SK-N-SH (cell line): ENCODE results near the gene NEK7. TPM values are rescaled to one million over a fixed set of nuclear protein-coding genes. Genes with fewer than 3 reads are reported as not detected.
A peak's percentile ranks its signal among the peaks of the same experiment; 100 is the strongest.

Experiments used
- CTCF ChIA-PET: fragments of 300-600, 350-600 bp; formaldehyde crosslinking; extraction: SDS; loops from one replicate; lab custom pipeline; 2021; lab: Yijun Ruan, JAX
- POLR2A ChIA-PET: fragments of 350-600 bp; sonication (Branson Sonifier 250); formaldehyde crosslinking; extraction: SDS; loops from one replicate; lab custom pipeline; 2020; ENCODE audit warnings: antibody characterized with exemption, inconsistent platforms; lab: Yijun Ruan, JAX
- DNase-seq: peaks from one replicate; pipeline ENCODE4 v3.0.0; 2012
- H2AFZ ChIP-seq: fragments of 200-600 bp; sonication (generic); 2 replicates; pipeline ENCODE4 v1.8.1; 2016; ENCODE audit warnings: antibody characterized with exemption, mild to moderate bottlenecking, low read depth
- H3F3A ChIP-seq: fragments of 200-600 bp; sonication (generic); replicated peaks from 2 replicates; pipeline ENCODE3; 2016; ENCODE audit warnings: antibody characterized with exemption, mild to moderate bottlenecking; ENCODE audit not compliant: insufficient read depth
- H3K27ac ChIP-seq, 2 experiments: fragments of 200-500 bp in 1 of 2; fragments of 200-600 bp in 1 of 2; sonication (Bioruptor generic) in 1 of 2; sonication (generic), shearing (Covaris generic) in 1 of 2; 2 replicates each; pipeline versions ENCODE4 v1.5.1 to v1.6.1; 2014 to 2016; ENCODE audit warnings: low read depth in 2 of 2, inconsistent platforms in 1 of 2, low read length in 1 of 2, mild to moderate bottlenecking in 1 of 2, mixed read lengths in 1 of 2
- H3K27me3 ChIP-seq: fragments of 200-600 bp; sonication (generic), shearing (Covaris generic); 2 replicates; pipeline ENCODE4 v1.6.1; 2016; ENCODE audit warnings: mixed run types; ENCODE audit not compliant: insufficient read depth
- H3K36me3 ChIP-seq, 2 experiments: fragments of 200-500 bp in 1 of 2; fragments of 200-600 bp in 1 of 2; sonication (Bioruptor generic) in 1 of 2; sonication (generic) in 1 of 2; replicated peaks in 1 of 2; 2 replicates each; pipeline versions ENCODE3 to v1.5.1; 2014 to 2016; ENCODE audit warnings: low read length in 1 of 2, mild to moderate bottlenecking in 1 of 2; ENCODE audit not compliant: insufficient read depth in 2 of 2, control insufficient read depth in 1 of 2
- H3K4me1 ChIP-seq, 2 experiments: fragments of 200-500 bp in 1 of 2; fragments of 200-600 bp in 1 of 2; sonication (Bioruptor generic) in 1 of 2; sonication (generic), shearing (Covaris generic) in 1 of 2; 2 replicates each; pipeline versions ENCODE4 v1.5.1 to v1.6.1; 2014 to 2016; ENCODE audit warnings: low read depth in 1 of 2, low read length in 1 of 2, mixed run types in 1 of 2; ENCODE audit not compliant: insufficient read depth in 2 of 2, control insufficient read depth in 1 of 2
- H3K4me2 ChIP-seq: fragments of 200-600 bp; sonication (generic), shearing (Covaris generic); 2 replicates; pipeline ENCODE4 v1.6.1; 2017; ENCODE audit warnings: mixed run types
- H3K4me3 ChIP-seq, 2 experiments: fragments of 200-500 bp in 1 of 2; fragments of 200-600 bp in 1 of 2; sonication (Bioruptor generic) in 1 of 2; sonication (generic), shearing (Covaris generic) in 1 of 2; 2 replicates each; pipeline versions ENCODE4 v1.5.1 to v1.8.1; 2014 to 2016; ENCODE audit warnings: low read depth in 2 of 2, inconsistent platforms in 1 of 2, low read length in 1 of 2, mild to moderate bottlenecking in 1 of 2, mixed read lengths in 1 of 2, moderate library complexity in 1 of 2
- H3K79me2 ChIP-seq: fragments of 200-600 bp; sonication (generic); 2 replicates; pipeline ENCODE4 v1.8.1; 2017; ENCODE audit warnings: mild to moderate bottlenecking; ENCODE audit not compliant: insufficient read depth
- H3K9ac ChIP-seq: fragments of 200-600 bp; sonication (generic); 2 replicates; pipeline ENCODE4 v1.6.1; 2017; ENCODE audit warnings: mixed run types
- H3K9me2 ChIP-seq: fragments of 200-600 bp; sonication (generic); 2 replicates; pipeline ENCODE4 v1.6.1; 2017; ENCODE audit warnings: mixed run types
- H3K9me3 ChIP-seq: fragments of 200-600 bp; sonication (generic); 2 replicates; pipeline ENCODE4 v1.6.1; 2017; ENCODE audit warnings: mixed run types, mild to moderate bottlenecking, moderate library complexity
- H4K20me1 ChIP-seq: fragments of 200-600 bp; sonication (generic); 2 replicates; pipeline ENCODE4 v1.6.1; 2017; ENCODE audit warnings: mild to moderate bottlenecking, mixed run types; ENCODE audit not compliant: insufficient read depth
- CHD2 ChIP-seq: fragments of 150-350 bp; IDR thresholded peaks from 2 replicates; pipeline ENCODE4 v1.6.1; 2018; ENCODE audit warnings: low read length; ENCODE audit not compliant: partially characterized antibody
- EP300 ChIP-seq, 2 experiments: IDR thresholded peaks; 2 replicates each; pipeline versions ENCODE4 v1.4.0 to v1.6.1; 2012; ENCODE audit warnings: borderline replicate concordance in 1 of 2, low read depth in 1 of 2, low read length in 1 of 2
- FOSL2 ChIP-seq: IDR thresholded peaks from 2 replicates; pipeline ENCODE4 v1.4.0; 2012; ENCODE audit warnings: low read depth, mild to moderate bottlenecking, moderate library complexity, borderline replicate concordance
- FOXJ3 ChIP-seq: sonication (generic); formaldehyde crosslinking; IDR thresholded peaks from 2 replicates; pipeline ENCODE4 v1.5.1; 2020; ENCODE audit warnings: mild to moderate bottlenecking, missing genetic modification reagents
- FOXM1 ChIP-seq: IDR thresholded peaks from 2 replicates; pipeline ENCODE4 v1.4.0; 2012; ENCODE audit warnings: low read depth, mild to moderate bottlenecking
- GATA2 ChIP-seq: sonication (generic); formaldehyde crosslinking; IDR thresholded peaks from 2 replicates; pipeline ENCODE4 v1.5.0; 2020; ENCODE audit warnings: mild to moderate bottlenecking, missing genetic modification reagents
- IRF3 ChIP-seq: fragments of 150-350 bp; IDR thresholded peaks from 2 replicates; pipeline ENCODE4 v1.6.1; 2016; ENCODE audit warnings: mild to moderate bottlenecking, low read depth, low read length
- JUND ChIP-seq: IDR thresholded peaks from 2 replicates; pipeline ENCODE4 v1.4.0; 2012
- MXI1 ChIP-seq: IDR thresholded peaks from 2 replicates; pipeline ENCODE4 v1.6.1; 2012; ENCODE audit warnings: mild to moderate bottlenecking, low read depth, low read length, improper control_type of control experiment
- NRF1 ChIP-seq: IDR thresholded peaks from 2 replicates; pipeline ENCODE4 v1.6.1; 2012; ENCODE audit warnings: low read depth, mild to moderate bottlenecking, low read length
- POLR2AphosphoS5 ChIP-seq: IDR thresholded peaks from 2 replicates; pipeline ENCODE4 v1.6.1; 2012; ENCODE audit warnings: low read depth, low read length
- RCOR1 ChIP-seq: fragments of 150-350 bp; IDR thresholded peaks from 2 replicates; pipeline ENCODE4 v1.6.1; 2017; ENCODE audit warnings: antibody characterized with exemption, low read length
- SMC3 ChIP-seq: IDR thresholded peaks from 2 replicates; pipeline ENCODE4 v1.6.1; 2012; ENCODE audit warnings: low read depth, low read length, improper control_type of control experiment
- TCF12 ChIP-seq: IDR thresholded peaks from 2 replicates; pipeline ENCODE4 v1.4.0; 2012
- TEAD4 ChIP-seq: IDR thresholded peaks from 2 replicates; pipeline ENCODE4 v1.4.0; 2012; ENCODE audit warnings: mild to moderate bottlenecking, borderline replicate concordance; ENCODE audit not compliant: insufficient read depth
- YY1 ChIP-seq: IDR thresholded peaks from 2 replicates; pipeline ENCODE4 v1.4.0; 2012; ENCODE audit warnings: low read depth, mild to moderate bottlenecking
- WGBS: methylation state at CpG from one replicate; pipeline ENCODE4 v1.1.6; 2017; ENCODE audit warnings: low lambda C conversion rate; 5-methylcytosine and 5-hydroxymethylcytosine counted together
- polyA plus RNA-seq, 3 experiments: library from polyadenylated mRNA; depleted of rRNA; stranded (reverse); fragments of >200 nt; gene quantifications; 2 replicates each; pipeline ENCODE4 v1.2.3, GENCODE V29; 2012
- TF ChIP-seq, protein P1 (sequence below): IDR thresholded peaks from 2 replicates; pipeline ENCODE4 v1.4.0; 2012; ENCODE audit warnings: low read depth, borderline replicate concordance
- TF ChIP-seq, protein P2 (sequence below): fragments of 150-350 bp; IDR thresholded peaks from 2 replicates; pipeline ENCODE4 v1.6.1; 2017; ENCODE audit warnings: antibody characterized with exemption, low read length, low read depth, borderline replicate concordance
- TF ChIP-seq, protein P3 (sequence below): IDR thresholded peaks from 2 replicates; pipeline ENCODE4; 2012

NEK7 gene
- polyA plus RNA-seq, 1 of the 3 experiments (the other 2 are of a cell fraction): 85.8 TPM

GRCh38 chr1:198113342-198113750, 43.5 kb upstream of the NEK7 start (continued):
- TF ChIP-seq, protein P1, sequence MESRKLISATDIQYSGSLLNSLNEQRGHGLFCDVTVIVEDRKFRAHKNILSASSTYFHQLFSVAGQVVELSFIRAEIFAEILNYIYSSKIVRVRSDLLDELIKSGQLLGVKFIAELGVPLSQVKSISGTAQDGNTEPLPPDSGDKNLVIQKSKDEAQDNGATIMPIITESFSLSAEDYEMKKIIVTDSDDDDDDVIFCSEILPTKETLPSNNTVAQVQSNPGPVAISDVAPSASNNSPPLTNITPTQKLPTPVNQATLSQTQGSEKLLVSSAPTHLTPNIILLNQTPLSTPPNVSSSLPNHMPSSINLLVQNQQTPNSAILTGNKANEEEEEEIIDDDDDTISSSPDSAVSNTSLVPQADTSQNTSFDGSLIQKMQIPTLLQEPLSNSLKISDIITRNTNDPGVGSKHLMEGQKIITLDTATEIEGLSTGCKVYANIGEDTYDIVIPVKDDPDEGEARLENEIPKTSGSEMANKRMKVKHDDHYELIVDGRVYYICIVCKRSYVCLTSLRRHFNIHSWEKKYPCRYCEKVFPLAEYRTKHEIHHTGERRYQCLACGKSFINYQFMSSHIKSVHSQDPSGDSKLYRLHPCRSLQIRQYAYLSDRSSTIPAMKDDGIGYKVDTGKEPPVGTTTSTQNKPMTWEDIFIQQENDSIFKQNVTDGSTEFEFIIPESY: no peak
- TF ChIP-seq SMC3 (no peak), GATA2 (CRISPR knock-in tag) (no peak), FOSL2 (0 out of 2 replicates have a peak, but pooled peaks have one; percentile 57), MXI1 (no peak), TEAD4 (peak; percentile 93), TCF12 (peak; percentile 87), CHD2 (no peak), IRF3 (no peak), FOXJ3 (CRISPR knock-in tag) (no peak), YY1 (peak; percentile 23; the same call in 1 of the 2 replicates), POLR2AphosphoS5 (peak; percentile 41; the same call in 1 of the 2 replicates), FOXM1 (peak; percentile 92), NRF1 (no peak)
- TF ChIP-seq, protein P2, sequence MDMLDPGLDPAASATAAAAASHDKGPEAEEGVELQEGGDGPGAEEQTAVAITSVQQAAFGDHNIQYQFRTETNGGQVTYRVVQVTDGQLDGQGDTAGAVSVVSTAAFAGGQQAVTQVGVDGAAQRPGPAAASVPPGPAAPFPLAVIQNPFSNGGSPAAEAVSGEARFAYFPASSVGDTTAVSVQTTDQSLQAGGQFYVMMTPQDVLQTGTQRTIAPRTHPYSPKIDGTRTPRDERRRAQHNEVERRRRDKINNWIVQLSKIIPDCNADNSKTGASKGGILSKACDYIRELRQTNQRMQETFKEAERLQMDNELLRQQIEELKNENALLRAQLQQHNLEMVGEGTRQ: no peak
- TF ChIP-seq, protein P3, sequence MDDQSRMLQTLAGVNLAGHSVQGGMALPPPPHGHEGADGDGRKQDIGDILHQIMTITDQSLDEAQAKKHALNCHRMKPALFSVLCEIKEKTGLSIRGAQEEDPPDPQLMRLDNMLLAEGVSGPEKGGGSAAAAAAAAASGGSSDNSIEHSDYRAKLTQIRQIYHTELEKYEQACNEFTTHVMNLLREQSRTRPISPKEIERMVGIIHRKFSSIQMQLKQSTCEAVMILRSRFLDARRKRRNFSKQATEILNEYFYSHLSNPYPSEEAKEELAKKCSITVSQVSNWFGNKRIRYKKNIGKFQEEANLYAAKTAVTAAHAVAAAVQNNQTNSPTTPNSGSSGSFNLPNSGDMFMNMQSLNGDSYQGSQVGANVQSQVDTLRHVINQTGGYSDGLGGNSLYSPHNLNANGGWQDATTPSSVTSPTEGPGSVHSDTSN: peak; percentile 94

- H4K20me1 ChIP-seq: no peaks in the 10 kb centered on the region
- 0 out of 2 replicates have a peak overlapping the region, but pooled peaks have one; percentile 25 for H2AFZ ChIP-seq
- no peak for DNase-seq
- ChIA-PET POLR2A (no interaction called here), CTCF (interaction anchor here (1.1 kb wide), 1 partner anchor 29 kb away, joined by 3 read pairs; no protein-coding TSS in a partner anchor)
- no peaks in the 10 kb centered on the region for H3K9me2 ChIP-seq
- H3K9me3 ChIP-seq: no peaks in the 10 kb centered on the region
- H3K4me1 ChIP-seq: peaks cover 29 to 54% of the 10 kb centered on the region in 2 experiments
- peaks cover 9% of the 10 kb centered on the region; the same call in 1 of the 2 replicates for H3K79me2 ChIP-seq
- peak overlapping the region; percentile 2; the same call in 1 of the 2 replicates for H3K9ac ChIP-seq
- H3K27ac ChIP-seq: peak overlapping the region; percentile 92 to 97; a peak in 2 of 4 replicates
- H3K4me3 ChIP-seq: no peak overlapping the region
- H3K27me3 ChIP-seq: no peaks in the 10 kb centered on the region
- H3K4me2 ChIP-seq: 0 out of 2 replicates have a peak overlapping the region, but pooled peaks have one; percentile 58
- H3F3A ChIP-seq: peaks cover 75% of the 10 kb centered on the region
- no peaks in the 10 kb centered on the region for H3K36me3 ChIP-seq
- 65% methylated on average over 1 of the region's 1 CpG for WGBS
- TF ChIP-seq, protein P2: no peak
- TF ChIP-seq CHD2 (no peak), EP300 (IDR thresholded peaks at IDR 0.05; ENCODE audit: borderline replicate concordance in 1 of 2, low read depth in 1 of 2, low read length in 1 of 2) (no peak), POLR2AphosphoS5 (no peak), RCOR1 (no peak), IRF3 (no peak), NRF1 (no peak), FOXM1 (no peak), JUND (no peak)
These were observed 40.7 kb upstream of the NEK7 start for GRCh38 chr1:198116069-198116468.
